Measurements from ENCODE around the gene TPK1. TPM values are rescaled to one million over a fixed set of nuclear protein-coding genes. Genes with fewer than 3 reads are reported as not detected.
"Not testable (repeated sequence)": the region's sequence is repeated elsewhere in the genome, so short reads cannot be mapped to it uniquely, and the experiment has no call there.

Gene TPK1
- total RNA-seq, 1 donor from 2014 or later = 13.7 TPM

- DNase-seq (ENCODE audit: low read depth in 2 of 2) = peak in 1 of 2 donors; percentile 22
These were observed 352.7 kb downstream of the TPK1 start for GRCh38 chr7:144483189-144483588.

GRCh38 chr7:144481833-144482232, 354.0 kb downstream of the TPK1 start:
- peak in 1 of 2 donors; percentile 21 for DNase-seq (ENCODE audit: low read depth in 2 of 2)

- no peak for DNase-seq (ENCODE audit: low read depth in 2 of 2)
These were observed 358.5 kb downstream of the TPK1 start for GRCh38 chr7:144477348-144477747.

DNA sequence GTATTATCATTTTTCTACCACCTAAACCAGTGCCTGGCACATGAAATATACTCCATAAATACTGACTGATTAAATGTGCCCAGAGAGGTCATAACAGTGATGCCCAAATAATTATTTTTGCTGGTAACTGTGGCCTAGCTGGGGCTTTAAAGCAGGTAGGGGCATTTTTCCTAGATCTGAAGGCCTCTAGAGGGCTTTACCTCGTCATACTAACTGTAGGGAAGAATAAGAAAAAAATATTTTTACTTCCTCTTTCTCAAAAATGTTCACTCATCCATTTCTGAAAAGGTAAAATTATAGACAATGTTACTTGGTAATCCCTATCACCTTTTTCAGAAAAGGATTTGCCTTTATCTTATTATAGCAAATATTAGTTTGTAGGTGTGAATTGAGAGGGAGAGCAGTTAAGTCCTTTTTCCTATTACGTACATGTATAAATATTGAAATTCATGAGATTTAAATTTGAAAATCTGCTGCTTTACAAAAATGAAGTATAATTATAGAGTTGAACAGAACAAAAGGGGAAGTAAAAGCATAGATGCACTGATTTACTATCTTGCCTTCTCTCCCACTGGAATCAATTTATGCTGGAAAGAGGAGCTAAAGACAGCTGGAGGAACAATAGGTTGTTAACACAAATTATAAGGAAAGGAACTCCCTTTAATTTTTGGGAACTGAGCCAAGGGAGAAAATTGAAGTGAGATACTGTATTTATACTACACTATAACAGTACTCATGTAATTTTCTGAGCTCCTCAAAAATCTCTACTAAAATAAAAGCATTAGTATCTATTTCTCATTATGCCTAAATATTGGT, 360.8 kb downstream of the TPK1 start:
- DNase-seq (ENCODE audit: low read depth in 2 of 2) = no peak

GRCh38 chr7:144474363-144474762, 361.5 kb downstream of the TPK1 start:
- no peak for DNase-seq (ENCODE audit: low read depth in 2 of 2)

- DNase-seq (ENCODE audit: low read depth in 2 of 2) = no peak
These were observed 361.9 kb downstream of the TPK1 start for GRCh38 chr7:144473908-144474307.

- DNase-seq (ENCODE audit: low read depth in 2 of 2) = no peak
These were observed 365.8 kb downstream of the TPK1 start for GRCh38 chr7:144470078-144470477.

DNA sequence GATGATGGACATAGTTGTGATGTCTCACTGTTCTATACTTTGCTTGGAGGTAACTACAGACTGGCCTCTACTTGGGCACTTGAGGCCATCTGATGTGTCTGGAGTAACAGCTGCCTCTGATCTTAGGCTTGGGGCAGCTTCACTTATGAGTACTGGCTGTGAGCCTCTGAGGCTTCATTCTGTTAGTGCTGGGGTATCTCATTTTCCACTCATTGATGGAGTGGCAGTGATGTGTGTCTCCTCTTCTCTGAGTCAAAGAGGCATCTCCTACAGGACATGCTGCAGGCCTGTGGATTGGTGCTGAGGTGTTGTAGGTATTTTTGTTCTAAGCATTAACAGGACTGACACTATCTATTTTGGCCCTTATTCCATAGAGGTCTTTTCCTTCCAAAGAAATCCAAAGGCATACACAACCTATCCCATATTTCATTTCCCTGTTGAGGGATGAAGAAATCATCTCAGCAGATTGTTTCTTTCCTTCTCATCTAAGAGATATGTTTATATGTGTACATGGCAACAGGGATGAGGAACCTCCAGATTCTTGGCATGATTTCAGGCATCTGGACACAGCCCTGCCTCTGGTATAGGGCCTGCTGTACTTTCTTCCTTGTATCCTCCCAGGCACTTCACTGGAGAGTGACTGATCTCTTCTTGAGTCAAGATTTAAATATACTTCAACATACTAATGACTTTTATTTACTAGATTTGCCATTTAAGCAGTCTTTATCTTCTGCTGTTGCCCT, 366.7 kb downstream of the TPK1 start:
- DNase-seq (ENCODE audit: low read depth in 2 of 2) = peak in 1 of 2 donors; percentile 13

DNA sequence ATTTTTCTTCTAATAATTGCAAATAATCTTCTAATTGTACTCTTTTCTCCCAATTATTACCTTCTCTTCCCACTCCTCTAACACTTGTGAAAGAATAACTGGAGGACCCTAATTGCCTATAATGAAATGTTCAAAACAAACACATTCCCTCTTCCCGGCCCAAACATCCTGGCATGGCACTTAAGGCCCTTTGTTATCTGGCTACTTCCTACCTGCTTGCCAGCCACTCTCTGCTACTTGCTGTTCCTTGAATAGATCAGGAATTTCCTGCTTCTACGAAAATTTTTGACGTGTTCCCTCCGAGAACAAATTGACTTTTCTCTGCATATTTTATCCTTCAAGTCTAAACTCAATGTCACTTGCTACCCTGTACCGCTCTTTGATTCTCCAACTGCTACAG, 376.2 kb downstream of the TPK1 start:
- DNase-seq (ENCODE audit: low read depth in 2 of 2) = no peak

DNA sequence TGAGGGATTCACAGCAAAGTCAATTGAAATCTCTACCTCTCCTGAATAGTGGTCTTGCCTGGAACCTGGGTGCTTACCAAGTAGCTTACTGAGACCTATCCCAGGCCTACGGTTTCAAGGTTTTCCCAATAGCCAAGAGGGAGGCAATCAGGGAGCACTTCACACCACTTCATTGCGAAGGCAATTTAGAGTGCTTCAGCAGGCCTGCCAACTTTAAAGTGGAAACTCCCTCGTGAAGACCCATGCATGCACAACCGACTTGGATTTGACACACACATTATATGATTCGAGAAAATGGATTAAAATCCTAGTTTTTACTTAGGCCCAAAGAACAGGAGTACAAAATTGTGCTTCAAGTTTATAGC, 380.8 kb downstream of the TPK1 start:
- DNase-seq (ENCODE audit: low read depth in 2 of 2) = no peak

- DNase-seq (ENCODE audit: low read depth in 2 of 2) = peak; percentile 19 to 30
These were observed 381.4 kb downstream of the TPK1 start for GRCh38 chr7:144454256-144455039.

DNA sequence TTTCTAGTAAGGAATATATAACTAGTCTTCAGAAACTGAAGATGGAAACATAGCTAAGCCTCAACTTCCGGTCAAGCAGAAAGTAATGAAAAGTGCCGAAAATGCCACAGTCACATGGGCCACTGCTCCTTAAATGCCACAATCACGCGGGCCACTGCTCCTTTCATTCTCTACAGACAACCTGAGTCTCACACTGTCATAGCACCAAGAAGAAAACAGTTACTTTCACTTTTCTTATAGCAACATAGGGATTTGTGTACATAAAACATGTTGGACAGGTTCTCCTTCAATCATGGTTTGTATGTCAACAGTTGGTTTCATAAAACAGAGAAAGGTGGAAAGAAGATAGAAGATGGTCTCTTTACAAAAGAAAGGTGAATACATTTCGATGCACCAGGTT, 383.8 kb downstream of the TPK1 start:
- DNase-seq (ENCODE audit: low read depth in 2 of 2) = no peak

GRCh38 chr7:144445590-144445989, 390.3 kb downstream of the TPK1 start:
- DNase-seq (ENCODE audit: low read depth in 2 of 2) = no peak

DNA sequence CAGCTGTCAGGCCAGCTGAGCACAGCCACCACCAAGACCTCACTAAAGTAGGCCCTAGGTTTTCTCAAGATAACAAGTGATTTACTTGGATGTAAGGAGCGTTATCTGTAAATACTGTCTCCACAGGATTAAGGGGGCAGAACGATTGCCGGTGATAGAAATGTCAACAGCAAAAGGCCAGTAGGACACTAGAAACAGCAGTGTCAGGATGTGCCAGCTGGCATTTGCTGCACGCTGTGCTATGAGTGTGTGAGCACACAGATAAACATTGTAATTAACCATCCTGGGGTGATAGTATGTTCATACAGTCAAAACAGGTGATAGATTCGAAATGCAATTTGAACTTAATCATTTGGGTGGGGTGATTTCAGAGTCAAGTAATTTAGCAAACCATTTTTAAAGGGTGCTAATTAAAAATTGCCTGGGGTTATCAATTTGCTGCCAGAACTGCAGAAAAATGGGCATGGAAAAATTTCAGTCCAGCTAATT, 396.1 kb downstream of the TPK1 start:
- no peak for DNase-seq (ENCODE audit: low read depth in 2 of 2)

GRCh38 chr7:144438759-144439158, 397.1 kb downstream of the TPK1 start:
- no peak for DNase-seq (ENCODE audit: low read depth in 2 of 2)

GRCh38 chr7:144437370-144438191, 398.3 kb downstream of the TPK1 start:
- DNase-seq (ENCODE audit: low read depth in 2 of 2) = peak; percentile 73 to 74

DNA sequence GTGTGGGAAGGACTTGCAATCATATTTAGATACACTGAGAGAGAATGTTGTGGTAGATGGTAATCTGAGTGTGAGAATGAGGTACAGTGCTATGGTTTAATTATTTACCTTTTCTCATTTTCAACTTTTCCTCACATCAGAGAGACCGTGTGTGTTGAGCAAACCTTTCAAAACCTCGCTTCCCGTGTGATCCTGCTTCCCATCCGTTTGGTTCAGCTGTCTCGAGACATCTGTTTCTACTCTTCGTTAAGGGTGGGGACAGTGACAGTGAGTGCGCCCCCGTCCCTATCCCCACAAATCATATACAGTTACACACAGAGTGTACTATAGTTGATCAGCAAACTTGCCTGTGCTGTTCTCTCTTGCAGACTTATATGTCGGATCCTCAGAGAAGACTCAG, 399.4 kb downstream of the TPK1 start:
- DNase-seq (ENCODE audit: low read depth in 2 of 2) = no peak

GRCh38 chr7:144428431-144428830, 407.4 kb downstream of the TPK1 start:
- no peak for DNase-seq (ENCODE audit: low read depth in 2 of 2)

DNA sequence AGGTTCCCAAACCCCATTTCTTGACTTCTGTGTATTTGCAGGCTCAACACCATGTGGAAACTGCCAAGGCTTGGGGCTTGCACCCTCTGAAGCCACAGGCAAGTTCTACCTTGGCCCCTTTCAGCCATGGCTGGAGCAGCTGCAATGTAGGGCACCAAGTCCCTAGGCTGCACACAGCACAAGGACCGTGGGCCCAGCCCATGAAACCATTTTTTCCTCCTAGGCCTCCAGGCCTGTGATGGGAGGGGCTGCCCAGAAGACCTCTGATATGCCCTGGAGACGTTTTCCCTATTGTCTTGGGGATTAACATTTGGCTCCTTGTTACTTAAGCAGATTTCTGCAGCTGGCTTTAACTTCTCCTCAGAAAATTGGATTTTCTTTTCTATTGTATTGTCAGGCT, 408.3 kb downstream of the TPK1 start:
- not testable (repeated sequence) for DNase-seq (ENCODE audit: low read depth in 2 of 2)

GRCh38 chr7:144418931-144419330, 416.9 kb downstream of the TPK1 start:
- DNase-seq (ENCODE audit: low read depth in 2 of 2) = not testable (repeated sequence)

GRCh38 chr7:144416341-144416740, 419.5 kb downstream of the TPK1 start:
- DNase-seq (ENCODE audit: low read depth in 2 of 2) = no peak

Data from lung microvascular endothelial cell (primary cell).